Hypothalamus (tissue), 51 donors: Measurements from ENCODE around the gene SGSH.

ENCODE experiments used
- DNase-seq, 51 donors: peaks; one replicate each; lab custom pipeline; 2025; lab: John Stamatoyannopoulos, UW

Gene SGSH

DNA sequence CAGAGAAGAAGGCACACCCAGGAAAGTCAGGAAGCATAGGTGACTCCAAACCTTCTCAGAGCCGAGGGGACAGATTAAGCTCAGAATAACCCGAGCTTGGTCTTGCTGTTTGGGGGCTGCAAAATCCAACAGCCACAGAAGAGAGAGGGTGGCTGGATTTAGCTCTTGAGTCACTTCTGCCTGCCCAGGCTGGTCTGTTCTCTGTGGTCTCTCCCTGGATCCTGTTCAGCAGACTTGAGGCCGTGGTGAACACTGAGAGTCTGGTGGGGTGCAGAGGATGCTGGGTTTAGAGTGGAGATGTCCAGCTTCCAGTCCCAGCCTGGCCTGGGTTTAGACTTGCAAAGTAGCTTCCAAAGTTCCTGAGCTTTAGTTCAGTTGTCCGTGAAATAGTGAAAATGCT is 8.9 kb upstream of the SGSH start:
- no peak for DNase-seq

- DNase-seq, result no peak
These were observed 8.3 kb upstream of the SGSH start for GRCh38 chr17:80228477-80228876.

DNA sequence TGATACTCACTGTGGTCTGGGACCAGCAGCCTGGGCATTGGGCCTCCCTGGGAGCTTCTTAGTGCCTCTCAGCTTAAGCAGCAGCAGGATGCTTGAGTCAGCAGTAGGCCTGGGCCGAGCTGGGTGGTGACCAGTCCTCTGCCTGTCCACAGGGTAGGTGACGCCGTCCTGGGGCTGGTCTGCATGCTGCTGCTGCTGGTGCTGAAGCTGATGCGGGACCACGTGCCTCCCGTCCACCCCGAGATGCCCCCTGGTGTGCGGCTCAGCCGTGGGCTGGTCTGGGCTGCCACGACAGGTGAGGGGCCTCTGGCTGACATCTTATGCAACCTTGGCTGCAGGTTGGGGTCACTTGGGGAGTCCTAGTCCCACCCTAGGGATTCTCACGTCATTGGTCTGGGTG is 7.5 kb upstream of the SGSH start:
- no peak for DNase-seq

DNA sequence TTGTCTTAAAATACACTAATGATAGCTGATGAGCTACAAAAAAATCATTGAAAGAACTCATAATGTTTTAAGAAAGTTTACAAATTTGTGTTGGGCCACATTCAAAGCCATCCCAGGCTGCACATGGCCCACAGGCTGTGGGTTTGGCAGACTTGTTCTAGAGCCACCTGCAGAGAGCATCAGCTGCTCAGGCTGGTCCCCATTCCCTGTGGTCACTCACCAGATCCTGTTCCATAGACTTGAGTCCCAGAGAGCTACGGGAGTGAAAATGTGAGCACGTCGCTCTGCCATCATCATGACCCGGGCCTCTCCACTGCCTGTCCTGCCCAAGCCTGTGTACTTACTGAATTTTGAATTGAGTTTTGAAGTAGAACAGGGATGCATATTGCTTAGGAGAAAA is 7.0 kb upstream of the SGSH start:
- no peak for DNase-seq

- DNase-seq, result no peak
These were observed 5.1 kb upstream of the SGSH start for GRCh38 chr17:80225230-80225629.

GRCh38 chr17:80224683-80225082 is 4.5 kb upstream of the SGSH start:
- DNase-seq, result no peak

GRCh38 chr17:80223838-80224497 is 3.8 kb upstream of the SGSH start:
- no peak for DNase-seq

- no peak for DNase-seq
These were observed 3.1 kb upstream of the SGSH start for GRCh38 chr17:80223142-80223815.

- DNase-seq, result no peak
These were observed 2.4 kb upstream of the SGSH start for GRCh38 chr17:80222376-80223141.

DNA sequence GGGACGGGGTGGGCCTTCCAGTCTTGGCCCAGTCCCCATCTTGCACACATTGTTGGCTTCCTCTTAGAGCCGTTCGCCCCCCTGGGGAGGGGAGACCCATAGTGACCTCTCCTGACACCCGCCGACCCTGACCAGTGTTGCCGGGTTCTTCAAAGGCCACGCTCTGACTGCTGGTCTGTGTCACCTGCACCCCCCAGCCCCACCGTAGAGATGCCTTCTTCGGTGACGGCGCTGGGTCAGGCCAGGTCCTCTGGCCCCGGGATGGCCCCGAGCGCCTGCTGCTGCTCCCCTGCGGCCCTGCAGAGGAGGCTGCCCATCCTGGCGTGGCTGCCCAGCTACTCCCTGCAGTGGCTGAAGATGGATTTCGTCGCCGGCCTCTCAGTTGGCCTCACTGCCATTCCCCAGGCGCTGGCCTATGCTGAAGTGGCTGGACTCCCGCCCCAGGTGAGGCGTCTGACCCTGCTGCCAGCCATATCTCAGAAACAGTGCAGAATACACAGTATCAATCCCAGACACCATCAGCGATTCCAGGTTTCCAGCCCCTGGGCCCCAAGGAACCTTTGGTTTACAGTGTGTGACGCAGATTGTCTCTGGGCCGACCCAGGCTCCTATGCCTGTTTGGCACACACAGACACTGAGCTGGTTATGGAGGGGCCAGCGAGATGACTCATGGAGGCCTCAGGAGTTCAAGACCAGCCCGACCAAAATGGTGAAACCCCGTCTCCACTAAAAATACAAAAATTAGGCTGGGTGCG is 1.4 kb upstream of the SGSH start:
- no peak for DNase-seq

DNA sequence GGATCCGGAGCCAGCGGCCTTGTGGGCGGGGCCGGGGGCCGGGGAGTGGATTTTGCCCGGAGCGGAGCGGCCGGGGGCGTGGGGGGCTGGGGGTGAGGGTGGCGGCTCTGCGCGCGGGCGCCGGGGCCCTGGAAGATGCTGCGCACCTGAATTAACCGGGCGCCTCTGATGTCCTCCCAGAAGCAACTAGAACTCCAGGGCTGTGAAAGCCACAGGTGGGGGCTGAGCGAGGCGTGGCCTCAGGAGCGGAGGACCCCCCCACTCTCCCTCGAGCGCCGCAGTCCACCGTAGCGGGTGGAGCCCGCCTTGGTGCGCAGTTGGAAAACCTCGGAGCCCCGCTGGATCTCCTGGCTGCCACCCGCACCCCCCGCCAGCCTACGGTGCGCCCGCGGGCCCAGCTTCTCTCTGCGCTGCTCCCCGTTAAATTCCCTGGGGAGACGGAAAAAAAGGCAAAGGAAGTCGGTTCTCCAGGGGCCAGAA is 643 bp upstream of the SGSH start:
- DNase-seq, result peak in 25 of 51 donors; percentile 11 to 58 (median 35)

- DNase-seq, result peak in 1 of 51 donors; percentile 39
These were observed 425 bp downstream of the SGSH start for GRCh38 chr17:80219763-80220053.

DNA sequence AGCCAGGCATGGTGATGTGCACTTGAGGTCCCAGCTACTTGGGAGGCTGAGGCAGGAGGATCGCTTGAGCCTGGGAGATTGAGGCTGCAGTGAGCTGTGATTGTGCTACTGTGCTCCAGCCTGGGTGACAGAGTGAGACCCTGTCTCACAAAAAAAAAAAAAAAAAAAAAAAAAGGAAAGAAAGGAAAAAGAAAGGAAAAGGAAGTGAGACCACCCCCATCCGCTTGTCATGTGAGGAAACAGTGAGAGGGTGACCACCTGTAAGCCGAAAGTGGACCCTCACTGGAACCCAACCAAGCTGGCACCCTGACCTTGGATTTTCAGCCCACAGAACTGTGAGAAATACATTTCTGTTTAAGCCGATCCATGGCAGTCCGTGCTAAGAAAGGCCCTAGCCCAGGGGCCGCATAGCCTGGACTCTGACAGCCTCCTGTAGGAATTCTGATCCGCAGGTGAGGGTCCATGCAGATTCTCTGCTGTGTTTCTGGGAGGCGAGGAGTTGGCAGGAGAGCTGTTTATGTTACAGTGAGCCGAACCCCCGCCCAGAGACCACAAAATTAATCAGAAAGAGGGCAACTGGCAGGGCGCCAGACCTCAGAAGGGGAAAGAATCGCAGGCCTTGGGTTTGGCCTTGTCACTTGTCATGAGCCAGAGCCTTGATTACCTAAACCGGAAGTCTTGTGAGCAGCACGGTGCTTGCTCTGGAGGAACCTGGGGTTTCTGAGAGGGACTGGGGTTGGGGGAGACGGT is 945 bp downstream of the SGSH start:
- peak in 19 of 51 donors; percentile 8 to 41 (median 23) for DNase-seq

DNA sequence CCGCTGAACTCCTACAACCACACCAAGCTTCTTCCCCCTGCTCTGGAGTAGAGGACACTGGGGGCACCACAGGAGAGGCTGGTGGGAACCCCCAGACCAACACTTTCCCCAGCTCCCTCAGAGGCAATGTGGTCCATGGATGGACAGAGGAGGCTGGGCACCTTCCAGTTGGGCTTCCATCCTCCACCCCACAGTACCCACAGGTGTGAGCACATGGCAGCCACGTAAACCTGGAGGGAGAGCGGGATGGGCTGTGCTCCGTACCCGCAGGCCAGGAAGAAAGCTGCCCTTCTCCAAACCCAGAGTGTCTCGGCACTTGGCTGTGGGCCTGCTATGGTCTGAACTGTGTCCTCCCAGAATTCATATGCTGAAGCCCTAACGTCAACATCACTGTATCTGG is 1.7 kb downstream of the SGSH start:
- no peak for DNase-seq

DNA sequence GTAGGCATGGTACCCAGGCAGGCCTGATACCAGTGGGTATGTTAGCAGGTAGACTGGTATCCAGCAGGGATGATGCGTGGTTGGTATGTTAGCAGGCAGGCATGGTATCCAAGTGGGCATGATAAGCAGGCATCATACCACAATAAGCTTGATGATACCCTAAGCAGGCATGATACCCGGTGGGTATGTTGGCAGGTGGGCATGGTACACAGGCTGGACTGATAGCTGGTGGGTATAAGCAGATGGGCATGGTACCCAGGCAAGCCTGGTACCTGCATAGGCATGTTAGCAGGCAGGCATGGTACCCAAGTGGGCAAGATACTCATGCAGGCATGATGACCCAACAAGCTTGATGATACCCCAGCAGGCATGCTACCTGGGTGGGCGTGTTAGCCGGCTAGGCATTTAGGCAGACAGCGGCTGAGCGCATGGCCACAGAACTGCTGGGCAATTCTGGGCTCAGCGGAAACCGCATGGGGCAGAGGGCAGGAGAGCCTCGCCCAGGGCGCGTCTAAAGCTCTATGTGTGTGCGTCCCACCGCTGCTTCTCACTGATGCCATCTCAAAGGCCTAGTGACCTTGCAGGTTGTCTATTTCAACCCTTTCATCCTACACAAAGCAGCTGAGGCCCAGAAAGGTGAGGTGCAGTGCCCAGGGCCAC is 2.3 kb downstream of the SGSH start:
- no peak for DNase-seq

DNA sequence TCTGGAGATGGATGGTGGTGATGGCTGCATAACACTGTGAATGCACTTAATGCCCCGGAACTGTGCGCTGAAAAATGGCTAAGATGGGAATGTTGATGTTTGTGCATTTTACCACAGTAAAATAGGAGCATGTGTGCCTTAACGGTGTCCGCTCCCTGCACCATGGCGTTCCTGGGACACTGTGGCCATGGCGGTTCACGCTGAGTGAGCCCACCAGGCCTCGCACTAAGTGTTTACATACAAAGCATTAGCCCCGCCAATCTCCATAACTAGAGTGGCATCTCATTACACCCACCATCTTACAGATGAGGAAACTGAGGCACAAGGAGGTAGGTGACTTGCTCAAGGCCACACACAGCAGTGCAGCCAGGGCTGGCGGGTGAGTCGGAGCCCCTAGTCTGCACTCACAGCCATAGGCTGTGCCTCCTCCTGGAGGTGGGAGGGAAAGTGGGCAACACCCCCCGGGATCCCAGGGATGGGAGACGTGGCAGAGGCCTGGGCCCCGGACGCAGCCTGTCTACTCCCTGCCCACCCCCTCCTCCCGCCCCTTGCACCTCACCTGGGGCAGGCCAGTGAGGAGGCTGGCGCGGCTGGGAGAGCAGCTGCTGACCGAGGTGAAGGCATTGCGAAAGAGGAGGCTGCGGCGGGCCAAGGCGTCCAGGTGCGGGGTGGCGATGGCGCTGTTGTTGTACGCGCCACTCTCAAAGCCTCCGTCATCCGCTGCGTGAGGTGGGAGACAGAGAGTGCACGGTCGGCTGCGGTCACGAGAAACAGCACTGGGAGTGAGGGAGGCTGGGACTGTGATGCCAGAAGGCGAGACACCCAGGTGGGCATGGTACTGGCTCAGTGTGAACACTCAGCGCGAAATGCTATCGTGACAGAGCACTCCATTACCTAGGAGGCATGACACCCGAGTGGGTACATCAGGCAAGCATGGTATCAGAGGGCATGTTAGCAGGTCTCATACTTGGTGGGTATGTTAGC is 3.4 kb downstream of the SGSH start:
- no peak for DNase-seq

DNA sequence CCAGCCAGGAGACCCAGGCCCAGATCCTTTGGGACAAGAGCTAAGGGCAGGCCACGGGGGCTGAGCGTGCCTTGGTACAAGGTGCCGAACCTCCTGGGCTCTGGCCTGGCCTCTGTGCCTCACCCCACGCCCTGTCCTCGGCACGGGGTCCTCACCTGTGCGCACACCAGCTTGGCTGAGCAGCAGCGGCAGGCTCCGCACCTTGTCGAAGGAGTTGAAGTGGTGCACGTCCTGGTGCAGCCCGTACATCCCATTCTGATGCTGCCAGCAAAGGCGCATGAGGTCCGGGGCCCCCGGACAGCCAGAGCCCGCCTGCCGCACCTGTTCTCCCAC is 5.3 kb downstream of the SGSH start:
- no peak for DNase-seq

DNA sequence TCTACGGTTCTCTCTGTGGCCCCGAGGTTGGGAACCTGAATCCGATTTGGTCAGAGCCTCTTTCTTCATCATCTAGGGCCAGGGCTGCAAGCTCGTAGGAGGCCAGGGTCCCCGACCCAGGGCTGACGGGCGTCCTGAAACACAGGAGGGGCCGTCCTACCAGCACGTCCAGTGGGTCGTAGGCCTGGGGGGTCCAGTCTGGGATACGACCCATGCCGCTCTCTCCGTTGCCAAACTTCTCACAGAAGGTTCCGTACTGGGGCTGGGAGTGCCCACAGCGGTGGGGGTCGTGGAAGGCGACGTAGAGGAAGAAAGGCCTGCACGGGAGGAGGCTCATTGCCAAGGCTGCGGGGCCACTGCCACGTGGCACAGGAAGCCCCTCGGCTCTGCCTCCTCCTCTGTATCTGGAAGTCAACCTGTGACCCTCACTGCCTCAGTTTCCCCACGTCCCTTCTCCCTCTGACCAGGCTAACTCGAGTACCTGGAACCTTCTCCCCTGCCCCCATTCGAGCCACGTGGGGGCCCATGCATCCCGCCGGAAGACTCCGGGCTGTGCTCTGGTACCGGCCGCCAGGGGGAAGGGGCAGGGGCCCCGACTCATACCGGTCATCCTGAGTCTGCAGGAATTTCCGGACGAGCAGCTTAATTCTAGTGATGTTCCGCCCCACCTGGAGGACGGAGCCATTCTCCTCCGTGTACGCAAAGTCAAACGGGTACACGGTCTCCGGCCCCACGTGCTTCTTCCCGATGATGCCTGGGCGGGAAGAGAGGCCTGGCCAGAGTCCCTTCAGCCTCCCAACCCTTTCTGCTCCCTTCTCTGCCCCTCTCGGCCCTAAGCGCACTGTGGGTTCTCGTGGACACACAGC is 5.9 kb downstream of the SGSH start:
- DNase-seq, result no peak
